Activated CD4-positive, alpha-beta T cell treated with anti-CD3 and anti-CD28 coated beads for 1 hour (primary cell): ENCODE data around the gene CAMK1D.
"Not testable (repeated sequence)": the region's sequence is repeated elsewhere in the genome, so short reads cannot be mapped to it uniquely, and the experiment has no call there.

ENCODE experiments used
- DNase-seq: peaks from one replicate; pipeline ENCODE4 v3.0.0-alpha.2; 2020

CAMK1D gene

GRCh38 chr10:12431151-12432101, 82.1 kb downstream of the CAMK1D start:
- no peak for DNase-seq

- DNase-seq: no peak
Observed at GRCh38 chr10:12432402-12433189, 83.2 kb downstream of the CAMK1D start.

GRCh38 chr10:12434277-12434676, 84.9 kb downstream of the CAMK1D start:
- no peak for DNase-seq

- not testable (repeated sequence) for DNase-seq
Observed at GRCh38 chr10:12434677-12435076, 85.3 kb downstream of the CAMK1D start.

GRCh38 chr10:12435348-12435747, 86.0 kb downstream of the CAMK1D start:
- no peak for DNase-seq

GRCh38 chr10:12438919-12439692, 89.8 kb downstream of the CAMK1D start:
- no peak for DNase-seq

- DNase-seq: not testable (repeated sequence)
Observed at GRCh38 chr10:12439767-12440166, 90.4 kb downstream of the CAMK1D start.

- no peak for DNase-seq
Observed at GRCh38 chr10:12443026-12443425, 93.7 kb downstream of the CAMK1D start.

- DNase-seq: no peak
Observed at GRCh38 chr10:12444981-12445700, 95.8 kb downstream of the CAMK1D start.

- DNase-seq: no peak
Observed at GRCh38 chr10:12445701-12446334, 96.5 kb downstream of the CAMK1D start.

- no peak for DNase-seq
Observed at GRCh38 chr10:12448340-12448728, 99.0 kb downstream of the CAMK1D start.

- peak; percentile 59 for DNase-seq
Observed at GRCh38 chr10:12448729-12449391, 99.5 kb downstream of the CAMK1D start.

- DNase-seq: no peak
Observed at GRCh38 chr10:12455318-12455717, 106.0 kb downstream of the CAMK1D start.

GRCh38 chr10:12455766-12456165, 106.4 kb downstream of the CAMK1D start:
- DNase-seq: no peak

GRCh38 chr10:12459340-12459739, 110.0 kb downstream of the CAMK1D start:
- DNase-seq: no peak

GRCh38 chr10:12459762-12460161, 110.4 kb downstream of the CAMK1D start:
- no peak for DNase-seq

GRCh38 chr10:12463459-12463838, 114.1 kb downstream of the CAMK1D start:
- DNase-seq: no peak

- DNase-seq: no peak
Observed at GRCh38 chr10:12465385-12466136, 116.2 kb downstream of the CAMK1D start.

- DNase-seq: no peak
Observed at GRCh38 chr10:12466704-12467305, 117.5 kb downstream of the CAMK1D start.

GRCh38 chr10:12469345-12469744, 120.0 kb downstream of the CAMK1D start:
- DNase-seq: no peak
